Measurements from ENCODE around the gene KCTD21. TPM values are rescaled to one million over a fixed set of nuclear protein-coding genes. Genes with fewer than 3 reads are reported as not detected.
A peak's percentile ranks its signal among the peaks of the same experiment; 100 is the strongest.

The KCTD21 gene
- total RNA-seq, 4 donors from 2014 or later, result 8.7 to 25.2 (median 16.9) TPM

DNA sequence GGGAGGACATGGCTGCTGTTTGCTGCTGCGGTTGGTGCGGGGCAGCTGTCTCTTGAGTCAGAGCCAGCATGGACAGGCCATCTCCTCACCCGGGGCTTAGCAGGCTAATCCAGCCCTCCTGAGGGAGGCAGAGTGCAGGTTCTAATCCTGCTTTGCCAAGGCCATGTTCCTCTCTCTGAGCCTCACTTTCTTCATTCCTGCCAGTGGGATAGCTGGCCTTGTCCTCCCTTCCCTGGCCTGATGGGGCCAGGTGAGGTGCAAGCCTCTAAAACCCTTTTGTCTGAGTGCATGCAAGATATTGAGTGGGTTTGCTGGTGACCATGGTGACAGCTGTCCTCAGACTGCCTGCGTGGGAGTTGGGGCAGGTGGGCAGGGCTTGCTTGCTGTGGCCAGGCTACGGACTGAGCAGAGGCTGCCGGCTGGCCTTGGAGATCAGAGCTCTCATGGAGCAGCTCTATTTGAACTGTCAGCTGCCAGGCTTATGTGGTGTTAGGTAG is 3.8 kb upstream of the KCTD21 start:
- DNase-seq, result peak in 1 of 3 donors; percentile 43

GRCh38 chr11:78190871-78191538 is 2.6 kb upstream of the KCTD21 start:
- Histone ChIP-seq H3K4me3 (no peak overlapping the region), H3K9me3 (no peaks in the 10 kb centered on the region), H3K27me3 (no peaks in the 10 kb centered on the region), H3K4me1 (peaks cover 0 to 25% (median 8%) of the 10 kb centered on the region in 4 donors), H3K27ac (no peak overlapping the region), H3K36me3 (no peaks in the 10 kb centered on the region)
- TF ChIP-seq, protein P1, sequence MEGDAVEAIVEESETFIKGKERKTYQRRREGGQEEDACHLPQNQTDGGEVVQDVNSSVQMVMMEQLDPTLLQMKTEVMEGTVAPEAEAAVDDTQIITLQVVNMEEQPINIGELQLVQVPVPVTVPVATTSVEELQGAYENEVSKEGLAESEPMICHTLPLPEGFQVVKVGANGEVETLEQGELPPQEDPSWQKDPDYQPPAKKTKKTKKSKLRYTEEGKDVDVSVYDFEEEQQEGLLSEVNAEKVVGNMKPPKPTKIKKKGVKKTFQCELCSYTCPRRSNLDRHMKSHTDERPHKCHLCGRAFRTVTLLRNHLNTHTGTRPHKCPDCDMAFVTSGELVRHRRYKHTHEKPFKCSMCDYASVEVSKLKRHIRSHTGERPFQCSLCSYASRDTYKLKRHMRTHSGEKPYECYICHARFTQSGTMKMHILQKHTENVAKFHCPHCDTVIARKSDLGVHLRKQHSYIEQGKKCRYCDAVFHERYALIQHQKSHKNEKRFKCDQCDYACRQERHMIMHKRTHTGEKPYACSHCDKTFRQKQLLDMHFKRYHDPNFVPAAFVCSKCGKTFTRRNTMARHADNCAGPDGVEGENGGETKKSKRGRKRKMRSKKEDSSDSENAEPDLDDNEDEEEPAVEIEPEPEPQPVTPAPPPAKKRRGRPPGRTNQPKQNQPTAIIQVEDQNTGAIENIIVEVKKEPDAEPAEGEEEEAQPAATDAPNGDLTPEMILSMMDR (IDR thresholded peaks at IDR 0.05), result no peak
- TF ChIP-seq POLR2A (IDR thresholded peaks at IDR 0.05), result no peak
- peak in 2 of 3 donors; percentile 32 to 43 for DNase-seq

More for the DNA sequence above, 3.8 kb upstream of the KCTD21 start:
- TF ChIP-seq POLR2A (IDR thresholded peaks at IDR 0.05), result no peak
- TF ChIP-seq, protein P1 (IDR thresholded peaks at IDR 0.05), result no peak
- H3K4me1 ChIP-seq, result peaks cover 0 to 22% (median 8%) of the 10 kb centered on the region in 4 donors
- H3K27me3 ChIP-seq, result no peaks in the 10 kb centered on the region
- no peaks in the 10 kb centered on the region for H3K9me3 ChIP-seq
- H3K27ac ChIP-seq, result no peak overlapping the region
- H3K36me3 ChIP-seq, result no peaks in the 10 kb centered on the region
- H3K4me3 ChIP-seq, result no peak overlapping the region

DNA sequence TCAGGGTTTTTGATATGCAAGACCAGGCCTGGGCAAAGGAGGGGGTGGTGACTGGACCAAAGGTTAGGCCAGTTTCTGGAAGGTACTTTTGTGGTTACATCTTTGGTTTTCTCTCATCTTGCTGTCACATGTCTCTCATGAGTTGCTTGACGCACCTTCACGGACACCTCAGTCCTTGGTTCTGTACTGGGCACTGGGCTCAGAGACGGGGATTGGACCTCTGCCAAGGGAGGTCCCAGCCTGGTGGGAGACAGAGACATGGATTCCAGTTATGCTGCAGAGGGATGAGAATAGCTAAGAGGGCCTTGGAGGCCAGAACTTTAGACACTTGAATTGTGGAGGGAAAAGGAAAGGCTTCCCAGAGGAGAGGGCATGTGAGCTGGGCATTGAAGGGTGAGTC is 1.9 kb upstream of the KCTD21 start:
- H3K27ac ChIP-seq, result no peak overlapping the region
- H3K4me1 ChIP-seq, result peaks cover 0 to 25% (median 8%) of the 10 kb centered on the region in 4 donors
- H3K27me3 ChIP-seq, result no peaks in the 10 kb centered on the region
- no peak overlapping the region for H3K4me3 ChIP-seq
- DNase-seq, result peak in 2 of 3 donors; percentile 31 to 41
- no peak for TF ChIP-seq POLR2A (IDR thresholded peaks at IDR 0.05)
- TF ChIP-seq, protein P1 (IDR thresholded peaks at IDR 0.05), result no peak
- no peaks in the 10 kb centered on the region for H3K9me3 ChIP-seq
- no peaks in the 10 kb centered on the region for H3K36me3 ChIP-seq

- Histone ChIP-seq H3K27me3 (no peaks in the 10 kb centered on the region), H3K4me3 (peak overlapping the region in 2 of 4 donors; percentile 94 to 98), H3K4me1 (peaks cover 0 to 25% (median 8%) of the 10 kb centered on the region in 4 donors), H3K9me3 (no peaks in the 10 kb centered on the region), H3K27ac (no peak overlapping the region), H3K36me3 (no peaks in the 10 kb centered on the region)
- DNase-seq, result peak in 2 of 3 donors; percentile 44 to 45
- TF ChIP-seq, protein P1 (IDR thresholded peaks at IDR 0.05), result no peak
- TF ChIP-seq POLR2A (IDR thresholded peaks at IDR 0.05), result no peak
Measured at GRCh38 chr11:78189851-78190250, 1.4 kb upstream of the KCTD21 start.

DNA sequence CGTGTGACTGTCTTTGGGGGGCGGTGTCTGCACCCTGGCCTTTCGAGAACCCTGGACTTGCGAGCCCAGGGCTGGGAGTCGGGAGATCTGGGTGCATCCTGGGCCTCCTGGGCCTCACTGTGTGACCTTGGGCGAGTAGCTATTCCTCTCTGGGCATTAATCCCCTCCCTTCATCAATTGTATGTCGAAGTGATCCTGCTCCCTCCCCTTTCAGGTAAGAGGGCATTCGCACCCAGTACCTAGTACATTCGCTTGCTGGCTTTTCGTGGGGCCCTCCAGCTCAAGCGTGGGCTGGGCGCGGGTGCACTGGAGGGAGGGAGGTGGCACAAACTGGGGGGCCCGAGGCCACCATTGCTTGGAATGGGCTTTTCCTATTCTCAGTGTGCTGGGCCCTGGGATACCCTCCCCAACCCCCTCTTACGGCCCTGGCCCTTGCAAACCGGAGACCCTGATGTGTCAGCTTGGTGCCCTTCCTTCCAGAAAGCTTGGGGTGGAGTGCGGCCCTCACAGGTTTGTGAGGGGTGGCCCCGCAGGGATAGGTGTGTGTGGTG is 823 bp upstream of the KCTD21 start:
- H3K9me3 ChIP-seq, result no peaks in the 10 kb centered on the region
- DNase-seq, result peak in 2 of 3 donors; percentile 41 to 45
- H3K27me3 ChIP-seq, result no peaks in the 10 kb centered on the region
- H3K4me1 ChIP-seq, result peaks cover 0 to 25% (median 8%) of the 10 kb centered on the region in 4 donors
- no peak for TF ChIP-seq POLR2A (IDR thresholded peaks at IDR 0.05)
- TF ChIP-seq, protein P1 (IDR thresholded peaks at IDR 0.05), result no peak
- no peaks in the 10 kb centered on the region for H3K36me3 ChIP-seq
- H3K4me3 ChIP-seq, result peak overlapping the region; percentile 83 to 98 (median 96)
- peak overlapping the region; percentile 82 to 94 (median 86) for H3K27ac ChIP-seq
